HepG2 (cell line): ENCODE results near the gene EFEMP2. TPM values are rescaled to one million over a fixed set of nuclear protein-coding genes. Genes with fewer than 3 reads are reported as not detected.

ENCODE experiments used
- AGO1 ChIP-seq: fragments of 200-400 bp; formaldehyde crosslinking; IDR thresholded peaks from 2 replicates; pipeline ENCODE4 v1.6.1; 2017; ENCODE audit warnings: mild to moderate bottlenecking, low read depth, low read length, moderate library complexity; ENCODE audit not compliant: poor library complexity, severe bottlenecking
- BHLHE40 ChIP-seq: IDR thresholded peaks from 2 replicates; pipeline ENCODE4 v1.6.1; 2011; ENCODE audit warnings: low read length, improper control_type of control experiment
- DNMT1 ChIP-seq: sonication (generic); formaldehyde crosslinking; IDR thresholded peaks from 2 replicates; pipeline ENCODE4 v1.5.1; 2020; ENCODE audit warnings: mild to moderate bottlenecking, missing genetic modification reagents
- ELF1 ChIP-seq: sonication (generic); formaldehyde crosslinking; IDR thresholded peaks from 2 replicates; pipeline ENCODE4 v1.4.0; 2020; ENCODE audit warnings: missing genetic modification reagents
- FOXM1 ChIP-seq: sonication (generic); formaldehyde crosslinking; IDR thresholded peaks from 2 replicates; pipeline ENCODE4 v1.5.0; 2020; ENCODE audit warnings: missing genetic modification reagents
- GABPB1 ChIP-seq: IDR thresholded peaks from 2 replicates; pipeline ENCODE4 v1.6.1; 2016; ENCODE audit warnings: mild to moderate bottlenecking, missing genetic modification reagents, moderate library complexity, missing compliant biosample characterization
- JARID2 ChIP-seq: sonication (generic); formaldehyde crosslinking; IDR thresholded peaks from 2 replicates; pipeline ENCODE4 v1.8.1; 2023; ENCODE audit warnings: missing genetic modification reagents, inconsistent platforms; ENCODE audit not compliant: insufficient replicate concordance
- MAX ChIP-seq: IDR thresholded peaks from 2 replicates; pipeline ENCODE4 v1.6.1; 2012; ENCODE audit warnings: inconsistent platforms
- MXD4 ChIP-seq: IDR thresholded peaks from 2 replicates; pipeline ENCODE4 v1.6.1; 2016; ENCODE audit warnings: mild to moderate bottlenecking, missing biosample characterization, missing genetic modification reagents
- PRMT3 ChIP-seq: sonication (generic); formaldehyde crosslinking; IDR thresholded peaks from 2 replicates; pipeline ENCODE4 v1.8.1; 2022; ENCODE audit warnings: low read depth, mild to moderate bottlenecking, moderate library complexity, missing genetic modification reagents, borderline replicate concordance
- PRPF4 ChIP-seq: fragments of 200-400 bp; formaldehyde crosslinking; IDR thresholded peaks from 2 replicates; pipeline ENCODE4 v1.6.1; 2016; ENCODE audit warnings: low read length, low read depth; ENCODE audit not compliant: poor library complexity, severe bottlenecking
- SKI ChIP-seq: fragments of 450-650 bp; IDR thresholded peaks from one replicate; pipeline ENCODE4 v1.6.1; 2018; ENCODE audit warnings: mild to moderate bottlenecking; ENCODE audit not compliant: partially characterized antibody
- SP2 ChIP-seq: sonication (generic); formaldehyde crosslinking; IDR thresholded peaks from 2 replicates; pipeline ENCODE4 v1.5.1; 2020; ENCODE audit warnings: mild to moderate bottlenecking, missing genetic modification reagents
- TFE3 ChIP-seq: IDR thresholded peaks from 2 replicates; pipeline ENCODE4 v1.6.1; 2016
- WIZ ChIP-seq: sonication (generic); formaldehyde crosslinking; IDR thresholded peaks from 2 replicates; pipeline ENCODE4 v1.5.1; 2020; ENCODE audit warnings: mild to moderate bottlenecking, missing genetic modification reagents
- ZBTB38 ChIP-seq: sonication (generic); formaldehyde crosslinking; IDR thresholded peaks from 2 replicates; pipeline ENCODE4 v1.5.1; 2020; ENCODE audit warnings: mild to moderate bottlenecking, missing genetic modification reagents
- ZNF354B ChIP-seq: sonication (generic); formaldehyde crosslinking; IDR thresholded peaks from 2 replicates; pipeline ENCODE4 v1.8.0; 2022; ENCODE audit warnings: mild to moderate bottlenecking, missing genetic modification reagents
- ZNF414 ChIP-seq: sonication (generic); formaldehyde crosslinking; IDR thresholded peaks from 2 replicates; pipeline ENCODE4 v1.5.0; 2020; ENCODE audit warnings: missing genetic modification reagents
- ZNF557 ChIP-seq: sonication (generic); formaldehyde crosslinking; IDR thresholded peaks from 2 replicates; pipeline ENCODE4 v1.4.0; 2020; ENCODE audit warnings: missing genetic modification reagents
- ZNF737 ChIP-seq: sonication (generic); formaldehyde crosslinking; IDR thresholded peaks from 2 replicates; pipeline ENCODE4 v1.5.0; 2020; ENCODE audit warnings: missing genetic modification reagents, mild to moderate bottlenecking, borderline replicate concordance
- ZNF816 ChIP-seq: sonication (generic); formaldehyde crosslinking; IDR thresholded peaks from 2 replicates; pipeline ENCODE4 v1.8.0; 2022; ENCODE audit warnings: missing genetic modification reagents, mild to moderate bottlenecking, borderline replicate concordance
- polyA plus RNA-seq, 8 experiments: library from polyadenylated mRNA; depleted of rRNA in 3 of 8; stranded (reverse) in 7 of 8; unstranded in 1 of 8; fragments of >200 nt; fragmentation: Illumina TruSeq in 4 of 8; extraction: Trizol in 4 of 8; gene quantifications; 2 replicates each; pipeline versions ENCODE4 v1.2.1 to v1.2.3, GENCODE V29; 2011 to 2016; ENCODE audit warnings: low read depth in 4 of 8, missing spikeins in 1 of 8, mixed read lengths in 1 of 8; ENCODE audit not compliant: insufficient read depth in 1 of 8
- total RNA-seq, 5 experiments: library from RNA; depleted of rRNA; stranded (reverse); fragments of >200 nt; fragmentation: Illumina TruSeq; extraction: Trizol; gene quantifications; 2 replicates each; pipeline ENCODE4 v1.2.3, GENCODE V29; 2016; ENCODE audit warnings: low read depth in 1 of 5
- TF ChIP-seq, protein P1 (sequence below): sonication (generic); formaldehyde crosslinking; IDR thresholded peaks from 2 replicates; pipeline ENCODE4 v1.5.1; 2020; ENCODE audit warnings: mild to moderate bottlenecking, missing genetic modification reagents, borderline replicate concordance
- TF ChIP-seq, protein P2 (sequence below): sonication (generic); formaldehyde crosslinking; IDR thresholded peaks from 2 replicates; pipeline ENCODE4 v1.8.0; 2022; ENCODE audit warnings: missing genetic modification reagents, mild to moderate bottlenecking, borderline replicate concordance

The EFEMP2 gene
- total and polyA plus RNA-seq, 2 of the 13 experiments (the other 11 are each of a cell fraction or from before 2014, with no cell fraction given) = 7.4 to 29.7 TPM

GRCh38 chr11:65915821-65916251 is 43.2 kb upstream of the EFEMP2 start (continued):
- TF ChIP-seq ZNF354B (CRISPR knock-in tag) (no peak), AGO1 (peak; percentile 87), PRMT3 (no peak), BHLHE40 (peak; percentile 95), TFE3 (CRISPR knock-in tag) (peak; percentile 77), JARID2 (CRISPR knock-in tag) (no peak), WIZ (CRISPR knock-in tag) (no peak), GABPB1 (no peak; the same call in 1 of the 2 replicates), ZNF737 (no peak), PRPF4 (no peak), FOXM1 (no peak), ZBTB38 (CRISPR knock-in tag) (0 out of 2 replicates have a peak, but pooled peaks have one; percentile 20), ZNF816 (no peak), ZNF557 (no peak), DNMT1 (CRISPR knock-in tag) (no peak), ELF1 (CRISPR knock-in tag) (no peak), MAX (no peak), MXD4 (CRISPR knock-in tag) (no peak), ZNF414 (CRISPR knock-in tag) (no peak), SKI (peak; percentile 42), SP2 (no peak)
- TF ChIP-seq, protein P1, sequence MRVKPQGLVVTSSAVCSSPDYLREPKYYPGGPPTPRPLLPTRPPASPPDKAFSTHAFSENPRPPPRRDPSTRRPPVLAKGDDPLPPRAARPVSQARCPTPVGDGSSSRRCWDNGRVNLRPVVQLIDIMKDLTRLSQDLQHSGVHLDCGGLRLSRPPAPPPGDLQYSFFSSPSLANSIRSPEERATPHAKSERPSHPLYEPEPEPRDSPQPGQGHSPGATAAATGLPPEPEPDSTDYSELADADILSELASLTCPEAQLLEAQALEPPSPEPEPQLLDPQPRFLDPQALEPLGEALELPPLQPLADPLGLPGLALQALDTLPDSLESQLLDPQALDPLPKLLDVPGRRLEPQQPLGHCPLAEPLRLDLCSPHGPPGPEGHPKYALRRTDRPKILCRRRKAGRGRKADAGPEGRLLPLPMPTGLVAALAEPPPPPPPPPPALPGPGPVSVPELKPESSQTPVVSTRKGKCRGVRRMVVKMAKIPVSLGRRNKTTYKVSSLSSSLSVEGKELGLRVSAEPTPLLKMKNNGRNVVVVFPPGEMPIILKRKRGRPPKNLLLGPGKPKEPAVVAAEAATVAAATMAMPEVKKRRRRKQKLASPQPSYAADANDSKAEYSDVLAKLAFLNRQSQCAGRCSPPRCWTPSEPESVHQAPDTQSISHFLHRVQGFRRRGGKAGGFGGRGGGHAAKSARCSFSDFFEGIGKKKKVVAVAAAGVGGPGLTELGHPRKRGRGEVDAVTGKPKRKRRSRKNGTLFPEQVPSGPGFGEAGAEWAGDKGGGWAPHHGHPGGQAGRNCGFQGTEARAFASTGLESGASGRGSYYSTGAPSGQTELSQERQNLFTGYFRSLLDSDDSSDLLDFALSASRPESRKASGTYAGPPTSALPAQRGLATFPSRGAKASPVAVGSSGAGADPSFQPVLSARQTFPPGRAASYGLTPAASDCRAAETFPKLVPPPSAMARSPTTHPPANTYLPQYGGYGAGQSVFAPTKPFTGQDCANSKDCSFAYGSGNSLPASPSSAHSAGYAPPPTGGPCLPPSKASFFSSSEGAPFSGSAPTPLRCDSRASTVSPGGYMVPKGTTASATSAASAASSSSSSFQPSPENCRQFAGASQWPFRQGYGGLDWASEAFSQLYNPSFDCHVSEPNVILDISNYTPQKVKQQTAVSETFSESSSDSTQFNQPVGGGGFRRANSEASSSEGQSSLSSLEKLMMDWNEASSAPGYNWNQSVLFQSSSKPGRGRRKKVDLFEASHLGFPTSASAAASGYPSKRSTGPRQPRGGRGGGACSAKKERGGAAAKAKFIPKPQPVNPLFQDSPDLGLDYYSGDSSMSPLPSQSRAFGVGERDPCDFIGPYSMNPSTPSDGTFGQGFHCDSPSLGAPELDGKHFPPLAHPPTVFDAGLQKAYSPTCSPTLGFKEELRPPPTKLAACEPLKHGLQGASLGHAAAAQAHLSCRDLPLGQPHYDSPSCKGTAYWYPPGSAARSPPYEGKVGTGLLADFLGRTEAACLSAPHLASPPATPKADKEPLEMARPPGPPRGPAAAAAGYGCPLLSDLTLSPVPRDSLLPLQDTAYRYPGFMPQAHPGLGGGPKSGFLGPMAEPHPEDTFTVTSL (CRISPR knock-in tag) = no peak
- TF ChIP-seq, protein P2, sequence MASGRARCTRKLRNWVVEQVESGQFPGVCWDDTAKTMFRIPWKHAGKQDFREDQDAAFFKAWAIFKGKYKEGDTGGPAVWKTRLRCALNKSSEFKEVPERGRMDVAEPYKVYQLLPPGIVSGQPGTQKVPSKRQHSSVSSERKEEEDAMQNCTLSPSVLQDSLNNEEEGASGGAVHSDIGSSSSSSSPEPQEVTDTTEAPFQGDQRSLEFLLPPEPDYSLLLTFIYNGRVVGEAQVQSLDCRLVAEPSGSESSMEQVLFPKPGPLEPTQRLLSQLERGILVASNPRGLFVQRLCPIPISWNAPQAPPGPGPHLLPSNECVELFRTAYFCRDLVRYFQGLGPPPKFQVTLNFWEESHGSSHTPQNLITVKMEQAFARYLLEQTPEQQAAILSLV (CRISPR knock-in tag) = no peak
